Right ventricle myocardium superior (tissue), 1 donor: ENCODE measurements around the gene ALOX15. TPM values are rescaled to one million over a fixed set of nuclear protein-coding genes. Genes with fewer than 3 reads are reported as not detected.

ENCODE experiments used
- ATAC-seq: fragments of 200-7000 bp; cut with Tn5 transposase; one replicate; pipeline ENCODE4 v1.9.1; 2020; ENCODE audit warnings: mild to moderate bottlenecking; ENCODE audit not compliant: poor library complexity
- DNase-seq: peaks from one replicate; pipeline ENCODE4 v3.0.0-alpha.2; 2020
- intact Hi-C: fragments of 100-400 bp; cut with DNase I; formaldehyde crosslinking; loops from one replicate; pipeline ENCODE4 v1.11.2; 2022
- total RNA-seq: library from RNA; stranded (reverse); fragmentation: NEBNext Ultra II Directional; extraction: Animal tissue kit (Norgen Biotek cat#: 25700); gene quantifications from one replicate; pipeline ENCODE4 v1.2.1, GENCODE V29; 2021
- donor health status: DM: no; HTN: yes; CAD: no; lungs with severe emphysema.

Gene ALOX15
- total RNA-seq, 1 donor from 2014 or later, result not detected

GRCh38 chr17:4586043-4586442, 55.4 kb downstream of the ALOX15 start:
- no peak for DNase-seq

GRCh38 chr17:4585638-4585994, 55.9 kb downstream of the ALOX15 start:
- intact Hi-C loops, result no loop called here
- ATAC-seq (no peak), DNase-seq (no peak)

More at GRCh38 chr17:4586043-4586442, 55.4 kb downstream of the ALOX15 start:
- intact Hi-C loops, result no loop called here
- ATAC-seq, result no peak

- intact Hi-C loops, result no loop called here
- ATAC-seq (no peak), DNase-seq (no peak)
Measured at GRCh38 chr17:4584917-4585637, 56.4 kb downstream of the ALOX15 start.

GRCh38 chr17:4584101-4584916, 57.2 kb downstream of the ALOX15 start, which contains the start of gene SMTNL2:
SMTNL2 (plus strand) TSS chr17:4584529; CDS start chr17:4584606, 77 bp downstream.
- peak; percentile 87 for ATAC-seq
- intact Hi-C loops, result no loop called here

GRCh38 chr17:4583782-4584100, 57.7 kb downstream of the ALOX15 start:
- intact Hi-C loops, result no loop called here
- no peak for DNase-seq
- peak; percentile 71 for ATAC-seq

More at GRCh38 chr17:4584101-4584916, 57.2 kb downstream of the ALOX15 start, which contains the start of gene SMTNL2:
- DNase-seq, result peak; percentile 82

- DNase-seq, result no peak
- ATAC-seq, result no peak
- intact Hi-C loops, result no loop called here
Measured at GRCh38 chr17:4583206-4583605, 58.3 kb downstream of the ALOX15 start.

GRCh38 chr17:4582691-4583090, 58.8 kb downstream of the ALOX15 start:
- no peak for DNase-seq
- intact Hi-C loops, result no loop called here
- no peak for ATAC-seq

GRCh38 chr17:4582101-4582501, 59.4 kb downstream of the ALOX15 start:
- ATAC-seq (no peak), DNase-seq (no peak)
- intact Hi-C loops, result no loop called here

Other genes with a start within 250 kb of the ALOX15 start
- gene SPNS3, start 207.7 kb downstream of the ALOX15 start, total RNA-seq, result 0.24 TPM
- gene SPNS2, start 142.8 kb downstream of the ALOX15 start, total RNA-seq, result 10.4 TPM
- 18.8 TPM for gene MYBBP1A, start 86.3 kb downstream of the ALOX15 start, total RNA-seq
- gene GGT6, start 81.1 kb downstream of the ALOX15 start, total RNA-seq, result not detected
- 40.4 TPM for gene SMTNL2, start 57.1 kb downstream of the ALOX15 start, total RNA-seq
- gene PELP1, start 62.5 kb upstream of the ALOX15 start, total RNA-seq, result 39.3 TPM
- gene ARRB2, start 69.0 kb upstream of the ALOX15 start, total RNA-seq, result 23.4 TPM
- 18.0 TPM for gene MED11, start 89.8 kb upstream of the ALOX15 start, total RNA-seq
- gene ZMYND15, start 98.2 kb upstream of the ALOX15 start, total RNA-seq, result not detected
- gene CXCL16, start 98.2 kb upstream of the ALOX15 start, total RNA-seq, result 2.7 TPM
- gene TM4SF5, start 130.2 kb upstream of the ALOX15 start, total RNA-seq, result not detected
- 0.62 TPM for gene VMO1, start 144.7 kb upstream of the ALOX15 start, total RNA-seq
- gene GLTPD2, start 147.3 kb upstream of the ALOX15 start, total RNA-seq, result not detected
- 214 TPM for gene PSMB6, start 154.5 kb upstream of the ALOX15 start, total RNA-seq
- gene PLD2, start 165.5 kb upstream of the ALOX15 start, total RNA-seq, result 13.6 TPM
- 47.6 TPM for gene MINK1, start 191.7 kb upstream of the ALOX15 start, total RNA-seq